ENCODE measurements around the gene KRTAP3-3.

- no peak for TF ChIP-seq CTCF (IDR thresholded peaks at IDR 0.05)
- no peak for TF ChIP-seq POLR2A (IDR thresholded peaks at IDR 0.05)
These were observed 30.7 kb upstream of the KRTAP3-3 start for GRCh38 chr17:41024697-41025096.

Data from adrenal gland (tissue), 5 donors.